ENCODE measurements around the gene SETD7.

The SETD7 gene

GRCh38 chr4:139508581-139509237 lies 47.3 kb downstream of the SETD7 start:
- no peak for DNase-seq (ENCODE audit: low read depth, low spot score)
- H3K4me3 ChIP-seq (ENCODE audit: low read depth, low read length), result no peak overlapping the region
- ChIA-PET POLR2A (no interaction called here), CTCF (interaction anchor here (0.7 to 4.5 kb wide), 3 partner anchors 11 to 478 kb away, joined by 3 to 33 read pairs (median 3); no protein-coding TSS in a partner anchor)
- TF ChIP-seq, protein P1, sequence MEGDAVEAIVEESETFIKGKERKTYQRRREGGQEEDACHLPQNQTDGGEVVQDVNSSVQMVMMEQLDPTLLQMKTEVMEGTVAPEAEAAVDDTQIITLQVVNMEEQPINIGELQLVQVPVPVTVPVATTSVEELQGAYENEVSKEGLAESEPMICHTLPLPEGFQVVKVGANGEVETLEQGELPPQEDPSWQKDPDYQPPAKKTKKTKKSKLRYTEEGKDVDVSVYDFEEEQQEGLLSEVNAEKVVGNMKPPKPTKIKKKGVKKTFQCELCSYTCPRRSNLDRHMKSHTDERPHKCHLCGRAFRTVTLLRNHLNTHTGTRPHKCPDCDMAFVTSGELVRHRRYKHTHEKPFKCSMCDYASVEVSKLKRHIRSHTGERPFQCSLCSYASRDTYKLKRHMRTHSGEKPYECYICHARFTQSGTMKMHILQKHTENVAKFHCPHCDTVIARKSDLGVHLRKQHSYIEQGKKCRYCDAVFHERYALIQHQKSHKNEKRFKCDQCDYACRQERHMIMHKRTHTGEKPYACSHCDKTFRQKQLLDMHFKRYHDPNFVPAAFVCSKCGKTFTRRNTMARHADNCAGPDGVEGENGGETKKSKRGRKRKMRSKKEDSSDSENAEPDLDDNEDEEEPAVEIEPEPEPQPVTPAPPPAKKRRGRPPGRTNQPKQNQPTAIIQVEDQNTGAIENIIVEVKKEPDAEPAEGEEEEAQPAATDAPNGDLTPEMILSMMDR (IDR thresholded peaks at IDR 0.05; ENCODE audit: insufficient read depth, low read length, missing control alignments), result no peak

DNA sequence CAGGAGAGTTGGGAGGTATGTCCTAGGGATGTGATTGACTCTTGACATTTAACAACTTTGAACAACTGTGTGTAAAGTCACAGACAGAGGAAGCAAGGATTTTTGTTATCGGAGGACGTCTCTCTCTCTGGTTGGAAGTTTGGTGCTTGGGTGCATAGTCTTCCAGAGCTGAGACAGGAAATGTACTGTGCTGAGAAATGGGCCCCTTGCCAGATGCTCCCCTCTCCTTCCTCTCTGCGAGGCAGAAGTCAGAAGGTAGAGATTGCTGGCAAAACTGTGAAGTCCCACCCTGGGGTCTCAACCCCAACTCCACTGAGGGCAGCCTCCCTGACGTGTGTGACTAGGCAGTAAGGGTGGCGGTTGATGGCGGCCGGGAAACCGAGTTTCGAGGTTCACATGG lies 49.2 kb downstream of the SETD7 start:
- no peak overlapping the region for H3K4me3 ChIP-seq (ENCODE audit: low read depth, low read length)
- CTCF ChIA-PET, result interaction anchor here (1.0 to 4.5 kb wide), 2 partner anchors 9 to 24 kb away, joined by 3 to 33 read pairs; no protein-coding TSS in a partner anchor
- POLR2A ChIA-PET, result no interaction called here
- DNase-seq (ENCODE audit: low read depth, low spot score), result no peak
- TF ChIP-seq, protein P1 (IDR thresholded peaks at IDR 0.05; ENCODE audit: insufficient read depth, low read length, missing control alignments), result no peak

DNA sequence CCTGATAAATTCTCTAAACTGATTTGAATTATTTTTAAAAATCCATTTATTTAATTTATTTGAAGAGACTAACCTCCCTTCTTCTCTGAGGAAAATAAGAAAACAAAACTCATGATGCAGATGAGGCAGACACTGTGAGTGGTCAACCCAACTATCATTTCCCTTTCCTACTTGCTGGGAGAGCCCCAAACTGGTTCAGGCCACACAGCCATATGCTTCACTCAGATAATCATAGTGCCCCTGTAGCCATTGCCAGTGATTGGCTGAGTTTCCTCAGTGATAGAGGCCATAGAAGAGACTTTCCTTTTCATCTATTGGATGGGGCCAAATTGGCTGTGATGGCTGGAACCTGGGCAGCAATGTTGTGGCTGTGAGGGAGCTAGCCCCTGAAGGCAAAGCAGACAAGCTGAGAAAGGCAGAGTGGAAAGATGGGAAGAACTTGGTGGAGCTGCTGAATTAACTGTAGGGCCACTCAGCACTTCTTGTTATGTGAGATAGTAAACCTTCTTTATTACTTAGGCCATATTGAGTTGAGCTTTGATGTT lies 52.3 kb downstream of the SETD7 start:
- DNase-seq (ENCODE audit: low read depth, low spot score), result no peak
- ChIA-PET CTCF (interaction anchor here (0.9 to 1.3 kb wide), 2 partner anchors 148 to 151 kb away, joined by 3 read pairs; no protein-coding TSS in a partner anchor), POLR2A (no interaction called here)
- H3K4me3 ChIP-seq (ENCODE audit: low read depth, low read length), result no peak overlapping the region
- TF ChIP-seq, protein P1 (IDR thresholded peaks at IDR 0.05; ENCODE audit: insufficient read depth, low read length, missing control alignments), result no peak

- POLR2A ChIA-PET, result no interaction called here
- CTCF ChIA-PET, result interaction anchor here (0.9 to 1.9 kb wide), 5 partner anchors 8 to 155 kb away, joined by 3 to 6 read pairs (median 4); no protein-coding TSS in a partner anchor
- TF ChIP-seq, protein P1 (IDR thresholded peaks at IDR 0.05; ENCODE audit: insufficient read depth, low read length, missing control alignments), result no peak
- H3K4me3 ChIP-seq (ENCODE audit: low read depth, low read length), result no peak overlapping the region
- DNase-seq (ENCODE audit: low read depth, low spot score), result no peak
These were observed 53.8 kb downstream of the SETD7 start for GRCh38 chr4:139501927-139502899.

DNA sequence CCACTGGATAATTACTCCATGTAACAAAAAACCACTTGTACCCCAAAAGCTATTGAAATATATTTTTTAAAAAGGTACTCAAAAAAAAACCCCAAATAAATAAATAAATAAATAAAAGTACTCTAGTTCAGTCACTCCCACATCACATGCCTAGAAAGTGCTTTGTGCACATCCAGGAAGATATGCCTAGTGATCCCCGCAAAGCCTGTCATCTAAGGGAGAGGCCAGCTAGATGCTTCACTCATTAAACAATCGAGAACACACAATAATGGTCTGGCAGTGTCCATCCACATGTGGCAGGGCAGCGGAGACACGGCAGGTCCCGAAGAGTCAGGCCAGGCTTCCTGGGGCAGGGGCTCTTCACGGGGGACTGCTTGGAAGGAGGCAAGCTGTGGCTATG lies 54.5 kb downstream of the SETD7 start:
- DNase-seq (ENCODE audit: low read depth, low spot score), result no peak
- ChIA-PET CTCF (interaction anchor here (0.8 to 1.9 kb wide), 8 partner anchors 8 to 156 kb away, joined by 3 to 6 read pairs (median 3); no protein-coding TSS in a partner anchor), POLR2A (no interaction called here)
- TF ChIP-seq, protein P1 (IDR thresholded peaks at IDR 0.05; ENCODE audit: insufficient read depth, low read length, missing control alignments), result no peak
- H3K4me3 ChIP-seq (ENCODE audit: low read depth, low read length), result no peak overlapping the region
